HG02885 (cell line): ENCODE data around the gene SLK.

ENCODE experiments used
- ATAC-seq: cut with Tn5 transposase; IDR thresholded peaks from one replicate; pipeline ENCODE4 v1.9.1; 2021; ENCODE audit warnings: mild to moderate bottlenecking; ENCODE audit not compliant: unreplicated experiment, poor library complexity

Gene SLK

DNA sequence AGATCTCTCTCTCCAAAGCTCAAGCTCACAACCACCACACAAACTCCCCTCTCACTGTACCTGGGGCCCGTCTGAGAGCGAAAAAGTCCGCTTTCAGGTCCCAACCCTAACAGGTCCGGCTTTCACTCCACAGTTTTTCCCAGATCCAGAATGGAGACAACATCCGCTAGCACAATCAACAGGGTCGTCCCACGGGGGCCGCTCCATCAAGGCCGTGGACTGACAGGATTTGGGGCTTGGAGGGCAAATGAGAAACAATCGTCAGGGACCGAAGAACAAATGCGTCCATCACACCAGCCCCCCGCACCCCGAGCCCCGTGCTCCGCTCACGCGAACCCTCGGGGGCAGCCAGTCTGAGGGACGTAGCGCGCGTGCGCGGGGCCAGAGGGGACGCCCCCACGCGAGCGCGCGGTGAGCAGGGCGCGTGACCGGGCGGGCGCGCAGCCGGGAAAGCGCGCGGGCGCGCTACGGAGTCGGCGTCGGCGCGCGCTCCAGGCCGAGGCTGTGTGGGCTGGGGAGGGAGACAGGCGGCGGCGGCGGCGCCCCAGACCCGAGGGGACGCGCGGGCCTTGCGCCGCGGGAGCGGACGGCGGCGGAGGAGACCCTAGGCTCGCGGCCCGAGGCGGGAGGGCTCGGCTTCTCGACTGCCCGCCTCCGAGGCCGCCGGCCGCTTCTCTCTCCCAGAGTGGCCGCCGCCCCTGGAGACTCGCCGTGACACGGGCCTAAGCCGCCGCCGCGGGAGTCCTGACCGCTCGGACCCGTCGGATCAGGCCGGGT, at the start of gene SLK:
SLK (plus strand) TSS at position 470 of the 777 bp plus-strand sequence. CDS start 606 bp downstream, outside the sequence.
- ATAC-seq, result peak; percentile 86

DNA sequence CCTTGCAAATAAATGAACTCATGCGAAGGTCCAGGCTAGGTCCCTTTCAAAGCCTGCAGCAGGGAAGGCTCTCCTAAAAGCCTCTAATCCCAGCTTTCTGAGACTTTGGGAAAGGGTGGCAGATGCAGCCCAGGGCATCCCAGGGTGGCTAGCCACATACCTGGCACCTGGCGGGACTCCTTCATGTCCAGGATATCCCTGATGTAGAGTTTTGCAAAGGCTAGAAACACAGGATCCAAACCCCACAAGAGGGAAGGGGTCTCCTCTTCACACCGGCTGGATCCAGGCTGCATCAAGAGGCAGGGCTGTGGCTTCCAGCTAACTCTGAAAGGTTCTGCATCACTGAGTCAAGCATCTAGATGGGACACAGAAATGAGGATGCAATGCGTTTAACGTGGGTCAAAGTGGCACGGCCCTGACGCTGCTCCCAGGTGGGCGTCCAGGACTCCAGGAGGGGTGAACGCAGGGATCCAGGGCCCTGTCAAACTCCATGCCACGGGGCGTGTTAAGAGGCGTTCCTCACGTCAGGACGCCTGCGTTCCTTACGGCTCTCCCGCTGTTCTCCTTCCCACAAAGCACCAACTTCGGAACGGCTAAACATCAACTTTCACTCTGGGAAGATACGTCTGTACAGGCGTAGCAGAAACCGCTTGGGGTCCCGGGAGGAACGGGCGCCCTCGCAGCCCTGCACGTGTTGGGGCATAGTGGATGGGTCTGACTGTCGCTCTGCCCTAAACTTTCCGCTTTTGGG, 49.5 kb upstream of the SLK start:
- peak; percentile 10 for ATAC-seq

DNA sequence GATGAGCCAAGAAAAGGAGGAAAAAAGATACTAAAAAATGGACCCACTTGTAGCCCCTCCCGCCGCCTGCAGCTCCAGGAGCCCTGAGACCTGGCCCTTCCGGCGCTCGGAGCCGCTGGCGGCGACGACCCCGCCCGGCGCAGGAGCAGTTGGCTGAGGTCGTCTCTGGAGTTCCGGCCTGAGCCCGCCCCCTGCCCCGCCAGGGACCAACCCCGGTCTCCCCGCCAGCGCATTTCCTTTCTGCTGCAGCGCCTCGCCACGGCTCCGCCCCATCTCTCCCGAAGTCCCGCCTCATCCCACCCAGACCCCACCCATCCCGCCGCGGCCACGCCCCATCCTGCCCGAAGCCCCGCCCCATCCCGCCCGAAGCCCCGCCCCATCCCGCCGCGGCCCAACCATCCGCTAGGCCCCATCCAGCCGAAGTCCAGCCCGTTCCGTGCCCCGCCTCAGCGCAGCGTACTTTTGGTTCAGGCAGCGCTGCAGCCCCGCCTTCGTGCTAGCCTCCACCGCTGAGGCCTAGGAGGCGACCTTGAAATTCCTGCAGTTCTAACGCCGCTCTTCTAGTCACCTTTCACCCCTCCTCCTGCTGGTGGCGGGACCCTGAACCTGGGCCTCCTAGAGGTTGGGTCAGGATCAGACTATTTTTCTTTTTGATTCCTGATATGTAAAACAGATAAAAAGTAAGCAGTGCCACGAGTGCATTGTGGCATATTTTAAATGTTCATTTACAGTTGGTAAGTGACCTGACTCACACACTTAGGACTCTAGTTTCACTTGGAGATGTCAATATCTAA, 48.7 kb upstream of the SLK start, which contains the start of gene STN1:
STN1 (minus strand) TSS at position 132 of the 794 bp plus-strand sequence. CDS start 590 bp downstream, outside the sequence.
- peak; percentile 93 for ATAC-seq

DNA sequence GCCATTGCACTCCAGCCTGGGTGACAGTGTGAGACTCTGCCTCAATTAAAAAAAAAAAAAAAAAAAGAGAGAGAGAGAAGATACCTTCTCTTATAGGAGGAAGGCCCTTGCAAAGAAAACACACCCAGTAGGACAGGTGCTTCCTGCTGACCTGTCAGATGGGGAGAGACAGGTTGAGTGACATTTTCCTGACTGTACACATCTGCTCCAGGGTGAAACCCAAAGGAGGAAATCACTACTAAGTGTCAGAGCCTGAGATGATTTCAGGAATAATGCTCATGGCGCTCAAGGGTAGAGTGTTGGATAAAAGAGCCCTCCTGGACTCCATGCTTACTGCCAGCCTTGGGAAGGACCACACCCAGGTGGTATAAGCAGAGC, 47.3 kb upstream of the SLK start:
- ATAC-seq, result no peak

DNA sequence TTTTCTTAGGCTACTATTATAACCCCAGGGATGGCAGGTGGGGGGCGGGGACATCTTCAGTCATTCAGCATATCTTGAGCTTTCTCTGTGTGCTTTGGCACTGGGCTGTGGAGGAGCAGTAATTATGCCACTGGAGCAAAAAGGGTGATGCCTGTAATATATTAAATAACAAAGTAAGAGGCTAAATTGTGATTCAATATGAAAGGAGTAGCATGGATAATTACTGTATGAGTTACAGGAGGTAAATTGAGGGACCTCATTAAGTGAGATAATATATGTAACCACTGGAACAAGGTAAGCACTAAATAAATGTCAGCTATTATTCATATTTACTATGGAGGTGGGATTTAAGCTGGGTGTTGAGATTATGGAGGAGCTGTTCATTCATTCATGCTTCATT, 45.7 kb upstream of the SLK start:
- no peak for ATAC-seq

DNA sequence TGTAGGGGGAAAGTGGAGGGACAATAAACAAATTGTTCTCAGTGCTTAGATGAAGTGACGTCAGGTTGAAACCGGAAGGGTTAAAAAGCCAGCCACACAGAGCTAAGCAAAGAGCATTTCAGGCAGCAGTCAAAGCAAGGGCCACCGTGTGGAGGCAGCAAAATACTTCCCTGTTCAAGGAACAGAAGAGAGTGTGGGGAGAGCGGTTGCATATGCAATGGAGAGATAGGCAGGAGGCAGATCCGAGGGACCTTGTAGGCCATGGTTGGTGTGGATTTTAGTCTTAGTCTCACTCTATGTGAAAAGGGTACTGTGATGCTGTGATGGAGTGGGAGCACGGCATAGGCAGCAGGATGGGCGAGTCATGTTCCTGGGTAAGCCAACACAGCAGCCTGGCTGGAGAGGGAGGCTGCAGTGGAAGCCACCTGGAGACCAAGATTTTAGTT, 45.2 kb upstream of the SLK start:
- ATAC-seq, result no peak

DNA sequence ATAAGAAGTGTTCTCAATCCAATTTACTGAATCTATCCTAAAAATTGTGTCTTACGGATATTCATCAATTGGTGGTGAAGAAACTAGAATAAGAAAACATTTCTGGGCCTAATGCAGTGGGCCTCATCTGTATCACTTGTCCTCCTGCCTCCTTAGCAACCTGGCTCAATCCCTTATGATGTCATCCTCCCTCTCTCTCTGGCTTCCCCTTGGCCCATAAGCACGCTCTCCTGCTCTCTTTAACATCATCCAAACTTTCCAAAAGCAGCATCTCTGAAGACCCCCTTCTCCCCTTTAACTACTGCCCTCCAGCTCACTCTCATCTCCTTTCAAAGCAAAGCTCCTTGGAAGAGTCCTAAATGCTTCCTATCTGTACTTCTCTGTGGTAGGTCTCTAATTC, 44.3 kb upstream of the SLK start:
- ATAC-seq, result no peak

DNA sequence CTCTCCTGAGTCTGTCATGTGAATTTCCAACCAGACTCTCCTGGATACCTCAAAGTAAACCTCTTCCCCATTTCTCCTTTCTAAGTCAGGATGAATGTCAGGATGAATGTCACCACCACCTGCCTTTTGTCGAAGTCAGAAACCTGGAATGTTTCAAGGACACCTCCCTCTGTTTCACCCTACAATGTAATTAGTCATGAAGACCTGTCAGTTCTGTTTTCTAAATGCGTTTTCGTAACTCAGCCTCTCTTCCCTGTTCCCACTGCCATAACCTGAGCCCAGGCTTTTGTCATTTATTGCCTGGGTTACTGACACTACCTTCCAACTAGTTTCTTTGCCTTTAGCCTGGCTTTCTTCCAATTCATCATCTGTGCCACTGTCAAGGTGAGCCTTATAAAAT, 43.4 kb upstream of the SLK start:
- no peak for ATAC-seq

DNA sequence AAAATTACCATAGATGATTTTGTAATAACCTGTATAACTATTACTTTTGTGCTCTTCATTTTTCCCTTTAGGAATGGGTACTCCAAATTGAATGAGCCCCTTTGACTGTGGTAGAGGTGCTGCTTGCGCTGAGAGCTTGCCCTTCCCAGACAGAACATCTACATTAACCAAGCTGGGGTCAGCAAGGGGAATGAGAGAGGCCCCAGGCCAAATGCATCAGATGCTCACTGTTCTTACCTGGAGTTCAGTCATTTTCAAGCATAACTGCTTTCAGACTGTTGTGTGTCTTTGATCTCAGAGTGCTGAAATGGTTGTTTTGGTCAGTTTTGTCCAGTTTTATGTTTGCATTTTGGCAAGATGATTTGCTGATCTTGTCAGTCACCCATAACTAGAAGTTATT, 41.3 kb upstream of the SLK start:
- ATAC-seq, result no peak

DNA sequence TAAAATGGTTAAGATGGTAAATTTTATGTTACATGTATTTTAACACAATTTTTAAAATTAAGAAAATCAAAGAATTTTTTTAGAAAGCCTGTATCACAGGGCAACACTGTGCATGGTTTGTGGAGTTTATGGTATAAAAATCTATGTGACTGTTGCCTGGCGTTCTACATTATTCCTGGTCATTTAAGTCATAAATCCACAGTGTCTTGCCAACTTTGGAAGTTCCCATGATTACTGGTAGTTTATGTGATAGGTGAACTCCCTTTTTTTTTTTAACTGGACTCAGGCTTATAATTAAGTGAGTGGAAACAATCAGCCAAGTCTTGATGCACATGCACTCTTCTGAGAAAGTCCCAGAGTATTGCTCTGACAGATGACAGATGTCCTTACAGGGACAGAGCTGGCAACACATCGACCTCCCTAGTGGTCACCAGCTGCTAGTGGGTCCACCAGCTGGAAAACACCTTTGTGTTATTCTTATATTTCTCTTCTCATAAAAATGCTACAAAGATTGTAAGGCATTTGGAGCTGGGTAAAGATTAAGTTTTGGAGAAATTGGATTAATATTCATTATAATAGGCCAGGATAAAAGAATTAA, 40.1 kb upstream of the SLK start:
- no peak for ATAC-seq

DNA sequence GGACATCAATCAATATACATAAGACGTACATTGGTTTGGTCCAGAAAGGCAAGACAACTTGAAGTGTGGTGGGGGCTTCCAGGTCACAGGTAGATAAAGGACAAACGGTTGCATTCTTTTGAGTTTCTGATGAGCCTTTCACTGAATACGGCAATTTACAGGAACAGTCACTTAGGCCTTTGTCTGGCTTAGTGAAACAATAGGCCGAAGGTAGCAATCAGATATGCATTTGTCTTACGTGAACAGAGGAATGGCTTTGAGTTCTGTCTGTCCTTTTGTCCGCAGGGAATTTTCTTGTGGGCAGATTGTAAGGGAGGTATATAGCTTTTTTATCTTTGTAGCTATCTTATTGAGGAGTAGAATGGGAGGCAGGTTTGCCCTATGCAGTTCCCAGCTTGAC, 38.2 kb upstream of the SLK start:
- ATAC-seq, result no peak

DNA sequence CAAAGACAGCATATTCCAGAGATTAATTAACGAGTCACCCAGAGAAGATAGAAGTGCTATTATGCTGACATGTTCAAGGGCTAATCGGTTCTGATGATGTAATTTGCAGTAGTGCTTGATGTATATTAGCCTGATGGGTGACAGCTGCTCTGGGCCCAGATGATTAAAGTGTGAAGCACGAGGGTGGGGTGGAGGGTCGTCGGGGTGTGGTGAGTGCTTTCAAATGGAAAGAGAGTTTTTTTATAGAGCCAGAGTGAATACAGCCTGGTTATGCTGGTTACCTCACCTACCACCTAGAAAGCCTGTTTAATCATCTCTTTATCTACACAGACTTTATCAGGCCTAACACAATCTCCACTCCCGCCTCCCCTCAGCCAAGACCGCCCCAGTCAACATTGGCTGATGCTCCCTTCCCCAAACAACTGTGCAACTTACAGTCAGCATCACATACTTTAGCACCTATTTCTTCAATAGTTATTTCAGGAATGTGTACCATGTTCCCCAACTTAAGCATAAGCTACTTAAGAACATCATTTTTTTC, 37.5 kb upstream of the SLK start:
- ATAC-seq, result no peak

DNA sequence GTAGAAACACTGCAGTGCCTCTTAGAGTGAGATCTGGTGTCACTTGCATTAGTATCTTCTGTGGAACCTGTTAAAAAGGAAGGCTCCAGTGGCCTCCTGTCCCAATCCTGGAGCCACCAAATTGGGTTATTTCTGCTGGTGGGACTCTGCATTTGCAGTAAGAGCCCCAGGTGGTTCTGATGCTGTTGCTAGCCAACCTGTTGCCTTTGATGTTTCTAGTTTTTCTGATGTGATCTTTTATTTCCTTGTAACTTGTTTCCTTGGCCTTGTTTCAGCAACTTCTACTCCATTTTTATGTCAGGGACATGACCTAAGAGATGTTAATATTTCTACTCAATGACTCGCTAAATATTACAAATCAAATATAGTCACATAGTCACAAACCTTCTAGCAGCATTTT, 36.5 kb upstream of the SLK start:
- no peak for ATAC-seq

DNA sequence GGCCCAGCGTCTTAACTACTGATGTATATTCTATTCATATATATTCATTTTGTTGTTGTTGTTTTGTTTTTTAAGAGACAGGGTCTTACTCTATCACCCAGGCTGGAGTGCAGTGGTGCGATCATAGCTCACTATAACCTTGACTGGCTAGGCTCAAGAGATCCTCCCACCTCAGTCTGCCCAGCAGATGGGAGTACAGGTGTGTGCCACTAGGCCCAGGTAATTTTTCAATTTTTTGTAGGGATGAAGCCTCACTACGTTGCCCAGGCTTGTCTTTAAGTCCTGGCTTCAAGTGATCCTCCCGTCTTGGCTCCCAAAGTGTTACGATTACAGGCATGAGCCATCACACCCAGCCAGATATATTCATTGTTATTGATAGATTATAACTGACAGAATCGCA, 36.1 kb upstream of the SLK start:
- no peak for ATAC-seq

DNA sequence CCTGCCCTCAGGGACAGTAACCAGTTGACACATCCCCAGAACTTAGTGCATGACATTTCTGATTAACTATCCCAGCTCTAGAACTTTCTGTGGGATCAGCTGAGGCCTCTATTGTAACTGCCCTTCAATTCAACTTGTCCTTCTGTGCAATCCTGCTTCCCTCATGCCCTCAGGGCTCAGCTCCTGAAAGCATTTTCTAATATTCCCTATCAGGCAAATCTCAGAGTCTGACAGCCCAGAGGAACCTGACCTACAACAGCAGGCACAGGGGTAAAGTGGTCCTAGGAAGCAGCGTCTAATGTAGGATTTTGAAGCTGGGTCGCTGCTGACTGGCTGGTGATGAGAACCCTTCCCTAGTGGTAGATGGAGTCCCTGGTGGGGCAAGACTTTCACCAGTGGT, 35.3 kb upstream of the SLK start:
- ATAC-seq, result no peak

DNA sequence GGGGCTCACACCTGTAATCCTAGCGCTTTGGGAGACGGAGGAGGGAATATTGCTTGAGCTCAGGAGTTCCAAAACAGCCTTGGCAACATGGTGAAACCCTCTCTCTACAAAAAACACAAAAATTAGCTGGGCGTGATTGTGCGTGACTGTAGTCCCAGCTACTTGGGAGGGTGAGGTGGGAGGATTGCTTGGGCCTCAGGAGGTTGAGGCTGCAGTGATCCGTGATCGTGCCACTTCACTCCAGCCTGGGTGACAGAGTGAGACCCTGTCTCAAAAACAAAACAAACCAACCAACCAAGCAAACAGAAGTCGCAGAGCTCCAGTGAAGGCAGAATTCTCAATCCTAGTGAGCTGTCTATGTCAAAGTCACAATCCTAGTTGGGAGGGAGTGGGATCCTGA, 34.7 kb upstream of the SLK start:
- no peak for ATAC-seq

DNA sequence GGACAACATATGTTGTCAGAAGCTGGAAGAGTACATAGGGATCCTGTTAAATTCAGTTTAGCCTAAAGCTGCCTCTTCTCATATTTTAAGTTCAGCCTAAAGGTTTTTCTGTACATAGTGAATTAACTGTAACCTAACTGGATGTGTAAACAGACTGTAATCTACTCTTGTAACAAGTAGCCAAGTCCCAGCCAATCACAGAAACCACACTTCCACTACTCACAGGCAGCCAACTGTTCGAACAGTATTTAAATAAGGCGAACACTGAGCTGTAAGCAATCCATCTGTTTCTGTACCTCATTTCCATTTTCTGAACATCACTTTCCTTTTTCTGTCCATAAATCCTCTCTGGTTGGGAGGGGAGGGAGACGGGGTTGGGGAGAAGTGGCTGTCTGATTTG, 34.0 kb upstream of the SLK start:
- no peak for ATAC-seq

DNA sequence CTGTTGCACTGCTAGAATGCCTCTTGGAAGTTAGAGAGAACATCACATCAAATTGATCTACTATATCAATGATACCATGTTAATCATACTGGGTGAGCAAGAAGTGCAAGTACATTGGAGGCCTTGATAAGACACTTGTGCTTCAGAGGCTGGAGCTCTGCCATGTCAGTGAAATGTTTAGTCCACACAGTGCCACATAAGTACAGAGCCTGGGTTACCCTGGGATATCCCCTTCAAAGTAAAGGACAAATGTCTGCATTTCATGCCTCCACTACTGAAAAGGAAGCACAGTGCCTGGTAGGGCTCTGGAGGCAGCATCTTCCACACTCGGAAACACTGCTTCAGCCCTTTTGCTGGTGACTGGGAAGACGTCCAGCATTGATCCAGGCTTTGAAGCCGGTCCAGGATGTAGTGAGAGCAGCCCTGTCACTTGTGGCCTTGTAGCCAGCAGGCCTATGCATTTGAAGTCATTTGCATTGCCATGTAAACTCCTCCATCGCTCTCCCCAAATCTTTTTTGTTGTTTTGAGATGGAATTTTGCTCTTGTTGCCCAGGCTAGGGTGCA, 33.3 kb upstream of the SLK start:
- no peak for ATAC-seq

DNA sequence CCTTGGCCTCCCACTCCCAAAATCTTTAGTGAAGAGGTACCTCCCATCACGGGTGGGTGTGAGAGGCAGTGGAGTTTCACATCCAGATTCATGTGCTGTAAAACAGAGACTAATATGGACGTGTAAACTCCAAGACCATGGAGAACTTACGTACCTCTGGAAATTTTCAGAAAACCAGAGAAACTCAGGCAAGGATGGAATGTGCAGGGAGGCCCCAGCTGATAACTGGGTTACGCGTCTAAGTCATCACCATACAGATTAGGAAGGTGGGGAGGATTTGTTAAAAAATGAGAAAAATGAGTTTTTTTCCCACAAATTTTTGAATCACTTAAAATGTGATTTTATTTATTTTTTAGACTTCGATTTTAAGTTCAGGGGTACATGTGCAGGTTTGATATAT, 32.6 kb upstream of the SLK start:
- no peak for ATAC-seq

DNA sequence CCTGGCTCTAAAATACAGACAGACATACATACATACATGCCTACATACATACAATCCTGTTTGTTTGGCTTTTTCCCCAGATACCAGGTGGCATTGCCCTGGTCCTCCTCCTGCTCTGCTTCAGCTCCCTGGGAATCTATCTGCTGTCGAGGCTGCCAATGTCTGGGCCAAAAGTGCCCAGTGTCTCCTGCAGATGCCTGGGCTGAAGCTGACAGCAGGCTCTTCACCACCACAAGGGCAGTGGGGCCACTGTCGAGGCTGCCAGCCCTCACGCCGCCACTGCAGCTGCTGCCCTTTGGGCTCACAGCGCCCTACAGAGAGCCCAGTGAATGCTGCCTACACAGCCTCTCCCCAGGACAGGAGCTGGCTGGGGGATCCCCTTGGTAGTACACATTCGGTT, 30.9 kb upstream of the SLK start:
- ATAC-seq, result no peak
